Effector memory CD8-positive, alpha-beta T cell (primary cell): ENCODE data around the gene SLC9A3.

Source experiments
- ATAC-seq: fragments of 150-1000 bp; cut with Tn5 transposase; replicated peaks from 2 replicates; pipeline ENCODE4 v1.10.0; 2021; ENCODE audit warnings: mild to moderate bottlenecking, moderate library complexity
- DNase-seq, 3 experiments: peaks; one replicate each; pipeline ENCODE4 v3.0.0; 2021
- H3K27ac Mint-ChIP-seq, 2 donors: one replicate each; pipeline ENCODE4 v1.8.0; 2022; ENCODE audit warnings: mild to moderate bottlenecking in 2 of 2, mixed read lengths in 2 of 2, moderate library complexity in 2 of 2
- H3K27me3 Mint-ChIP-seq, 2 donors: one replicate each; pipeline ENCODE4 v1.8.0; 2022; ENCODE audit warnings: mixed read lengths in 2 of 2
- H3K36me3 Mint-ChIP-seq: one replicate; pipeline ENCODE4 v1.8.0; 2022; ENCODE audit warnings: mild to moderate bottlenecking, moderate library complexity, mixed read lengths; ENCODE audit not compliant: insufficient read depth
- H3K4me1 Mint-ChIP-seq, 2 donors: one replicate each; pipeline ENCODE4 v1.8.0; 2022; ENCODE audit warnings: low read depth in 2 of 2, mixed read lengths in 2 of 2
- H3K4me3 Mint-ChIP-seq, 2 donors: one replicate each; pipeline ENCODE4 v1.8.0; 2022; ENCODE audit warnings: mild to moderate bottlenecking in 2 of 2, mixed read lengths in 2 of 2, moderate library complexity in 2 of 2
- H3K9me3 Mint-ChIP-seq, 2 donors: one replicate each; pipeline ENCODE4 v1.8.0; 2022; ENCODE audit warnings: mixed read lengths in 2 of 2

Gene SLC9A3

DNA sequence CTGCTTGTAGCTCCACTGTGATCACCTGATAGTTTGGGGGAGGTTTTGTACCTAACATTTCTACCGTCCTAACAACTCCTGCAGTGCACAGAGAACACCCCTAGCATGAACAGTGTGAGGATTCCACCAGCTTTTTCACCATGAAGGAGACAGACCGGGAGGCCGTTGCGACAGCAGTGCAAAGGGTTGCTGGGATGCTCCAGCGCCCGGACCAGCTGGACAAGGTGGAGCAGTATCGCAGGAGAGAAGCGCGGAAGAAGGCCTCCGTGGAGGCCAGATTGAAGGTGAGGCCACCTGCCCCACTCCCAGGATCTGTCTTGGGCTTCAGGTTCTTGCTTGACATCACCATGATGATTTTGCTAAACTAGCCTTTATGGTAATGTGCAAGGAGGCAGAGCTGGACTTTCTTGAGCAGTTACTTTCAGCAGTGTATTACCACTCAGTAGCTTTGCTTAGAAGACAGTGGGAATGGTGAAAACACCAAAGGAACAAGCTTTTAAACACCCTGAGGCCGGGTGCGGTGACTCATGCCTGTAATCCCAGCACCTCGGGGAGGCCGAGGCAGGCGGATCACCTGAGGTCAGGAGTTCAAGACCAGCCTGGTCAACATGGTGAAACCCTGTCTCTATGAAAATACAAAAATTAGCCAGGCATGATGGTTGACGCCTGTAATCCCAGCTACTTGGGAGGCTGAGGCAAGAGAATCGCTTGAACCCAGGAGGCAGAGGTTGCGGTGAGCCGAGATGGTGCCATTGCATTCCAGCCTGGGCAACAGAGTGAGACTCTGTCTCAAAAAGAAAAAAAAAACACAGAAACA, 78.0 kb downstream of the SLC9A3 start:
- H3K27ac Mint-ChIP-seq = peak overlapping the region in 1 of 2 donors; percentile 41
- no peaks in the 10 kb centered on the region for H3K27me3 Mint-ChIP-seq
- H3K4me3 Mint-ChIP-seq = no peak overlapping the region
- DNase-seq = no peak
- H3K36me3 Mint-ChIP-seq = peaks cover 64% of the 10 kb centered on the region
- no peak for ATAC-seq
- no peaks in the 10 kb centered on the region for H3K9me3 Mint-ChIP-seq
- H3K4me1 Mint-ChIP-seq = peaks cover 38 to 47% of the 10 kb centered on the region in 2 donors

DNA sequence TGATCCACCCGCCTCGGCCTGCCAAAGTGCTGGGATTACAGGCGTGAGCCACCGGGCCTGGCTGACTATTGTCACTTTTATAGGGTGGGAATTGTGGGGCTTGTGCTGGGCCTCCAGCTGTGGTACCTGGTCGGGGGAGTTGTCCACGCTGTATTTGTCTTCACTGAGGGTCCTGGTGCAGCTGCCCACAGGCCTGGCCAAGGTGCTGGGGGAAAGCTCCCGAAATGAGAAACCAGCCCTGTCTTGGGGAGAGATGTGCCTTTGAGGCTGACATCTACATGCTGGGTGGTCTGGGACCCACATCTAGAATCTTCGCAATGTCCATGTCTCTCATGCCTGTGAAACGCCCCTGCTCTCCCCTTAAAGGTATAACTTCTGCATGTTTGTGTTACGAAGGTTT, 78.7 kb downstream of the SLC9A3 start:
- Mint-ChIP-seq H3K9me3 (no peaks in the 10 kb centered on the region), H3K27me3 (no peaks in the 10 kb centered on the region), H3K4me1 (peaks cover 38 to 47% of the 10 kb centered on the region in 2 donors), H3K27ac (peak overlapping the region in 1 of 2 donors; percentile 41), H3K4me3 (no peak overlapping the region), H3K36me3 (peaks cover 57% of the 10 kb centered on the region)
- ATAC-seq (no peak), DNase-seq (no peak)

DNA sequence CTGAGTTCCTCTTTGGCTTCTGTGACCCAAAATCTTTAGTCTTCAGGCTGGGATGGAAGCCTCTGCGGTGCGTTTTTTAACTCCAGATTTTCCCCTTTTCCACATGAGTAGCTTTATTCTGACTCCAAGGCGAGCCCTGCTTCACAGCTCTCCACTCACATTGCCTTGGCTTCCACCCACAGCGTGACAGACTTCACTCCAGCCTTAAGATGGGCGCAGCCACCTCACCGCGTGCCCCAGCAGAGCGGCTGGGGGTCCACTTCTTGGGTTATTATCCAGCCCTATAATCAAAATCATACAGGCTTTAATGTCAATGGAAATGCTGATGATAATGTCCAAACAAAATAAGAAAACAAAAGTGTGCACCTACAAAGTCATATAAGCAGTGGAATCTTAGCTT, 80.0 kb downstream of the SLC9A3 start:
- peaks cover 35 to 44% of the 10 kb centered on the region in 2 donors for H3K4me1 Mint-ChIP-seq
- H3K27ac Mint-ChIP-seq = peak overlapping the region; percentile 91 to 97
- no peak for DNase-seq
- H3K4me3 Mint-ChIP-seq = peak overlapping the region; percentile 91 to 98
- ATAC-seq = no peak
- H3K27me3 Mint-ChIP-seq = no peaks in the 10 kb centered on the region
- H3K9me3 Mint-ChIP-seq = no peaks in the 10 kb centered on the region
- H3K36me3 Mint-ChIP-seq = peaks cover 46% of the 10 kb centered on the region

DNA sequence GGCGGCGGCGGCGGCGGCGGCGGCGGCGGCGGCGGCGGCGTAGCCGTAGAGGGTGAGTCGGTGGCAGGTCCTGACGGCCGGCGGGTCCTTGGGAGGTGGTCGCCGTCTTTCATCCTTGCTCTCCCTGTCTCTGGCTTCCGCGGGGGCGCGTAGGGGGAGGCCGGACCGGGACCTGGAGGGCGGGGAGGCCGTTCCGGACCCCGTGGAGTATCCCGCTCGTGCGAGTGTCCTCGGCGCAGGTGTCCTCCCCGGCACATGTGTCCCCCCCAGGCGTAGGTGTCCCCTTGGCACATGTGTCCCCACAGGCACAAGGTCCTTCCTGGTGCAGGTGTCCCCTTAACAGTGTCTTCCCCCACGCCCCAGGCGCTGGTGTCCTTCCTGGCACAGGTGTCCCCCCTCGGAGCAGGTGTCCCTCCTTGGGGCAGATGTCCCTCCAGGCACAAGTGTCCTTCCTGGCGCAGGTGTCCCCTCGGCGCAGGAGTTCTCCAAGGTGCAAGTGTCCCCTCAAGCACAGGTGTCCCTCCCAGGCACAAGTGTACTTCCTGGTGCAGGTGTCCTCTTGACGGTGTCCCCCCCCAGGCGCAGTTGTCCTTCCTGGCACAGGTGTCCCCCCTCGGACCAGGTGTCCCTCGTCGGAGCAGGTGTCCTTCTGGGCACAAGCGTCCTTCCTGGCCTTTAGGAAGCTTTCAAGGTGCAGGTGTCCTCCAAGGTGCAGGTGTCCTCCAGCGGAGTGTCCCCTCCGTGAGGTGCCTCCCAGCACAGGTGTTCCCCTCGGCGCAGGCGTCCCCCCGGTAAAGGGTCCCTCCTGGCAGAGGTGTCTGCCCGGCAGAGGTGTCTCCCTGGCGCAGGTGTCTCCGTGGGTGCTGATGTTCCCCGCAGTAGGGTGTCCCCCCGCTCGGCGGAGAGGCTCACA, 80.8 kb downstream of the SLC9A3 start:
- DNase-seq (peak; percentile 31 to 39 (median 36)), ATAC-seq (peak; percentile 59)
- H3K9me3 Mint-ChIP-seq = no peaks in the 10 kb centered on the region
- H3K27ac Mint-ChIP-seq = peak overlapping the region; percentile 91 to 97
- peaks cover 28 to 41% of the 10 kb centered on the region in 2 donors for H3K4me1 Mint-ChIP-seq
- H3K4me3 Mint-ChIP-seq = peak overlapping the region; percentile 91 to 98
- H3K27me3 Mint-ChIP-seq = no peaks in the 10 kb centered on the region
- H3K36me3 Mint-ChIP-seq = peaks cover 41% of the 10 kb centered on the region

DNA sequence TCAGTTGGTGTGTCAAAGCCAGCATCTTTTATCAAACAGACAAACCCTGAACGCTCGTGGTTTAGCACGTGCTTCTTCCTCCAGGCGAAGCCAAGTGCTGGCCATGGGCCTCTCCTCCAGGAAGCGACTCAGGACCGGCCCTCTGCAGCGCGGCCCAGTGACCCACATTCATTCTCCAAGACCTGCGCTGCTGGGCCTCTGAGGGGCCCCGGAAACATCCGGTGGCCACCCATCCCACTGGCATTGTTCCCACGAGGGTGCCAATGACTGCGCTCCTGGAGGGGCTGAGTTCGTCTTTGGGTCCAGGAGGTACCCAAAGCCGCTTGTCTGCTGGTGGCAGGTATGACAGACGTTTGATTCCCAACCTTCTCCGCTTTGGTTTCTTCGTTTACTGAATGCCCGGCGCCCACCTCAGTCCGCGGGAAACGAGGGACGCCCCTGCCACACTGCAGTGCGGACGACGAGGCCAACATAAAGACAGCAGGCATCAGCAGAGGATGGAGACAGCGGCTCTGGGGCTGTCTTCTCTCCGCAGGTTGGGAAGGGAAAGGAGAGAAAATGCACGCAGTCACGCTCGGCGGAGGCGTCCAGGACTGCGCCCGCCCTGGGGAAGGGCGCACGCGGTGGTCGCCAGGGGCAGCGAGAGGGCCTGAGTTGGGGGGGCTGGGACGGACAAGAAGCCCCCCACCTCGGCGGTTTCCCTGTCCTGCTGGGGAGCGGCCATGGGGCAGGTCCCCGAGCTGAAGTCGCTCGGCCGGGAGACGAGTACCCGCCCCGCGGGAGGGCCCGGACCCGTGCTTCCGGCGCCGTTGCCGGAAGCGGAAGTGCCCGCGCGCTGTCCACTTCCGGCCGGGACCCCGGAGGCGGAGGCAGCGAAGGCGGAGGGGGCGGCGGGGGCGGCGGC, 81.7 kb downstream of the SLC9A3 start, which contains the start of gene EXOC3:
TSS of gene EXOC3 (plus strand) at position 842 of the 904 bp plus-strand sequence. CDS start 3,030 bp downstream, outside the sequence.
- Mint-ChIP-seq H3K36me3 (peaks cover 36% of the 10 kb centered on the region), H3K4me3 (peak within 1 kb of the TSS; percentile 91 to 98), H3K4me1 (peaks cover 26 to 35% of the 10 kb centered on the region in 2 donors), H3K27me3 (peaks cover 0 to under 1% of the 10 kb centered on the region in 2 donors), H3K27ac (peak within 1 kb of the TSS; percentile 91 to 97), H3K9me3 (no peaks in the 10 kb centered on the region)
- ATAC-seq (peak; percentile 90), DNase-seq (peak; percentile 64 to 75 (median 67))

DNA sequence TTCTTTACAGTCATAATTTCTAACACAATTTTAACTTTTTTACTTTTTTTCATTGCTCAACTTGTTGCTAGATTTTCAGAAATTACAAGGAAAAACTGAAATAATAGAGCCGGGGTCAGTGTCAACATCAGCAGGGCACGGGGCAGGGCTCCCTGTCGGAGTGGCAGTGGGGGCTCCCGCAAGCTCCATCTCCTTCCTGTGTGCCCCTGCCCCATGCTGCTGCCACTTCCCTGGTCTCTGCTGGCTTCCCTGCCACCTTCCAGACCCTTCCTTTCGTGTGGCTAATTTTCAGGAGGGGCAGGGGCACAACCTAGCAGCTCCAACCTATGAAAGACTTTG, 82.3 kb downstream of the SLC9A3 start:
- Mint-ChIP-seq H3K4me1 (peaks cover 26 to 32% of the 10 kb centered on the region in 2 donors), H3K36me3 (peaks cover 31% of the 10 kb centered on the region), H3K27ac (peak overlapping the region in 1 of 2 donors; percentile 97), H3K9me3 (no peaks in the 10 kb centered on the region), H3K27me3 (peaks cover 1 to 6% of the 10 kb centered on the region in 2 donors), H3K4me3 (peak overlapping the region; percentile 91 to 98)
- DNase-seq (no peak), ATAC-seq (no peak)

DNA sequence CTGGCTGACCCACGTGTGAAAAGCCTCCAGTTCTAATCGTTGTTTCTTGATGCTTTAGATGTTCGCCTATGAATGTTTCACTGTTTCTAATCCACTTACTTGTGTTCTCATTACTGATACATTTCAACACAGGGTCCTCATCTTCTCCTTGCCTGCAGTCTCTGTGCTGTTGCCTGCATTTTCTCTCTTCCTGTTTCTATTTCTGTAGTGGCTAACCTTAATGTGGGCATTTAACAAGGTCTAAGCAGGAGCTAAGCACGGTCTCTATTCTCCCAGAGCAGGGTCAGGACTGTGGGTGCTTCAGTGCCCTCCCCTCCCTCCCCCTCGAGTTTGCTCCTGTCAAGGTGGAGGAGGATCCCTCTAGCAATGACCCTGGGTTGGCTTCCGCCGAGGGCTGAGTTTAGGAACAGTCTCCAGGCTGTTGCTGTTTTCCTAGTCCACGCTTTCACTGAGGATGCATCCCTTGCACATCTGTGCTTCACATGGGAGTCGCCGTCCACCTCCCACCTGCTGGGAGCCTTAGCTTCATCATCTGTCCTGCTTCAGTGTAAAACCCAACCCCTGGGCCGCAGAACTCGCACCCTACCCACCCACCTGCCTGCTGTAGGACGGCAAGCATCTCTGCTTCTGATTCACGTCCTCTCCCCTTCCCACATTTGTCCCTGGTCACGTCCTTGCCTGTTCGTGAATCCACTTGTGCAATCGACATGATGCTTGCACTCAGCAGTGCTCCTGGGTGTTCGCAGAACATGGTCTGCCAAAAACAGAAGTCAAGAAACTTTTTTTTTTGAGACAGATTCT, 83.6 kb downstream of the SLC9A3 start:
- H3K27ac Mint-ChIP-seq = no peak overlapping the region
- H3K36me3 Mint-ChIP-seq = peaks cover 24% of the 10 kb centered on the region
- H3K4me3 Mint-ChIP-seq = no peak overlapping the region
- H3K9me3 Mint-ChIP-seq = no peaks in the 10 kb centered on the region
- H3K27me3 Mint-ChIP-seq = peaks cover 6 to 20% of the 10 kb centered on the region in 2 donors
- no peak for ATAC-seq
- peaks cover 20 to 24% of the 10 kb centered on the region in 2 donors for H3K4me1 Mint-ChIP-seq
- DNase-seq = no peak

DNA sequence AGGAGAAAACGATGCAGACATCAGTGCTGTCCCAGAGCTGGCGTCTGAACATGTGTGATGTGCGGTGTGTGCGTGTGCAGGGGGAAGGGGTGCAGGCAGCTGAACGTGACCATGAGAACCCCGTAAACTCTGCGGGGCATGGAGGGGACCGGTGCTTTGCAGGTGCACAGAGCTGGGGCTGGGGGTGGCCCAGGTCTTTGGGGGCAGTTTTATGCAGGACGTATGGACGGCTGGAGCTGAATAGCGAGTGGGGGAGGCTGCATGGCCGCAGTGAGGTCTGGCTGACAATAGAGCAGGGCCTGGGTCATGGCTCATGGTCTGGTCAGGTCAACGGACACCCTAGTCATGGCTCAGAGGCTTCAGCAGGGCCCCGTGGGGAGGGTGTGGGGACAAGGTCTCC, 84.6 kb downstream of the SLC9A3 start:
- no peak for ATAC-seq
- Mint-ChIP-seq H3K36me3 (peaks cover 20% of the 10 kb centered on the region), H3K27ac (no peak overlapping the region)

DNA sequence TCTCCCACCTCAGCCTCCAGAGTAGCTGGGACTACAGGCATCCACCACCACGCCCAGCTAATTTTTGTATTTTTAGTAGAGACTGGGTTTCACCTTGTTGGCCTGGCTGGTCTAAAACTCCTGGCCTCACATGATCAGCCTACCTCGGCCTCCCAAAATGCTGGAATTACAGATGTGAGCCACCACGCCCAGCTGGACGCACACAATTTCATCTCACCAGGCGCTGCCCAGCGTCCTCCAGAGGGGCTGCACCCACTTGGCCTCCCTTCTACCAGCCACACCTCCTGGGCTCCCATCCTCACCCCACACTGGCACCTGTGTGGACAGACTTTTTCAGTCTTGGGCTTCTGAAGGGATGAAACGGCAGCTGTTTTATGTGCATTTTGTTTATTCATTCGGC, 85.1 kb downstream of the SLC9A3 start:
- ATAC-seq (no peak), DNase-seq (no peak)
- peaks cover 18% of the 10 kb centered on the region for H3K36me3 Mint-ChIP-seq
- peaks cover 6 to 34% of the 10 kb centered on the region in 2 donors for H3K27me3 Mint-ChIP-seq
- no peaks in the 10 kb centered on the region for H3K9me3 Mint-ChIP-seq
- no peak overlapping the region for H3K27ac Mint-ChIP-seq
- no peak overlapping the region for H3K4me3 Mint-ChIP-seq
- H3K4me1 Mint-ChIP-seq = peaks cover 10 to 15% of the 10 kb centered on the region in 2 donors

More for the DNA sequence above, 84.6 kb downstream of the SLC9A3 start:
- no peak for DNase-seq
- Mint-ChIP-seq H3K9me3 (no peaks in the 10 kb centered on the region), H3K4me1 (peaks cover 15 to 20% of the 10 kb centered on the region in 2 donors), H3K4me3 (no peak overlapping the region), H3K27me3 (peaks cover 6 to 30% of the 10 kb centered on the region in 2 donors)

DNA sequence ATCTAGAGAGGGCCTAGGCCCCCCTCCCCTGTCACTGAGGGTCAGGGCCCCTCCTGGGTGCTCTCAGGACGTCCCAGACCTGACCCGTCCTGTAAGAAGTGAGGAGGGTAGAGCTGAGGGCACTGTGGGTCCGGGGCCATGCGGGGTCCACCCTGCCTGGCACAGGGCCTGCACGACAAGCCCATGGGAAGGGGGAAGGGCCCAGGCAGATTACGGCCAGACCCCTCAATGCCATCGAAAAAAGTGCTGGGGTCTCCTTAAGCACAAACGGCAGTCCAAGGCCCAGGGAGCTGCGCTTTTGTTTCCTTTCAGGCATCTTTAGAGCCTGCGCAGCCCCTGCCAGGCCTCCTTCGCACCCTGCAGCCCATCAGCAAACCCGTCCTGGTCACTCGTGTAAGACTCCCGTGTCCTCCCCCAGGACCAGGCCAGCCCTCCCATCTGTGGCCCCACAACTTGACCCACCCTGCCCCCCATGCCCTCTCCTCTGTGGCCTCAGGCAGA, 85.7 kb downstream of the SLC9A3 start:
- peaks cover 7 to 11% of the 10 kb centered on the region in 2 donors for H3K4me1 Mint-ChIP-seq
- ATAC-seq (no peak), DNase-seq (no peak)
- no peak overlapping the region for H3K4me3 Mint-ChIP-seq
- no peaks in the 10 kb centered on the region for H3K9me3 Mint-ChIP-seq
- no peak overlapping the region for H3K27ac Mint-ChIP-seq
- peaks cover 13% of the 10 kb centered on the region for H3K36me3 Mint-ChIP-seq
- H3K27me3 Mint-ChIP-seq = peaks cover 8 to 41% of the 10 kb centered on the region in 2 donors

DNA sequence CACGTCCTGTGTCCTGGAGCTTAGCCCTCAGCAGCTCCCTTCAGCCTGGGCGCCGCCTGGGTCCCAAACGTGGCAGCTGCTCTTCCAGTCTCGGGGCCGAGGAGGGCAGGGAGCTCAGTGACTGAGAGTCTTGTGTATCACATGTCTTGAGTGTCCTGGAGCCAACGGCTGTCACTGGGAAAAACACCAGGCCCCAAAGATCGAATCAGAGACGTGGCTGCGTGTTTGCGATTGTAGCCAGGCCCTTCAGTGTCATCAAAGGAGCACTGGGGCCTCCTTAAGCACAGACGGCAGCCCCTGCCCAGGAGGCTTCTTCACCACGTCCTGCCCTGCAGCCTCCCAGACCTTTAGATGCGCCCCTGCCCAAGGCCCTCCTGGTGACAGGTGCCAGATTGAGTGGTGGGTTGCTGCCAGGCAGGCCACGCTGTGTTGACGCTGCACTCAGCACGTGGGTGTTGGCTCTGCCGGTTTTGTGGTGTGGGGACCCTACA, 86.9 kb downstream of the SLC9A3 start:
- Mint-ChIP-seq H3K4me3 (no peak overlapping the region), H3K27ac (no peak overlapping the region), H3K4me1 (peaks cover 1 to 5% of the 10 kb centered on the region in 2 donors), H3K27me3 (peaks cover 15 to 53% of the 10 kb centered on the region in 2 donors), H3K9me3 (no peaks in the 10 kb centered on the region), H3K36me3 (peaks cover 9% of the 10 kb centered on the region)
- no peak for DNase-seq
- no peak for ATAC-seq

DNA sequence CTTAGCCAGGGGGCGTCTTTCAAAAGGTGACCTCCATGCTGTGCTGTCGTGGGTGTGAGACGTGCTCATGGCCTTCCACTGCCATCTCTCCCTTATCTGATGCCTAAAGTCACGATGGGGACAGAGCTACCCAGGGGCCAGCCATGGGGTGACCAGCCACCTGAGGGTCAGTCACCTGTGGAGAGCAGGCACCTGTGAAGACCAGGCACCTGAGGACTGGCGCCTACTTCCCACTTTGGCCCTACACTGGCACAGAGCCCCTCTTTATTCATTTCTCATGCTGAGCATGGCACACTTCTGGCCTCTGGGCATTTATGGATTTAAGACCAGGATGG, 87.6 kb downstream of the SLC9A3 start:
- Mint-ChIP-seq H3K4me1 (peaks cover 0 to 1% of the 10 kb centered on the region in 2 donors), H3K9me3 (no peaks in the 10 kb centered on the region), H3K27me3 (peaks cover 21 to 60% of the 10 kb centered on the region in 2 donors), H3K27ac (no peak overlapping the region), H3K4me3 (no peak overlapping the region), H3K36me3 (peaks cover 7% of the 10 kb centered on the region)
- no peak for DNase-seq
- no peak for ATAC-seq
